ENCODE data around the gene LMNB1.
A peak's percentile ranks its signal among the peaks of the same experiment; 100 is the strongest.

LMNB1 gene

DNA sequence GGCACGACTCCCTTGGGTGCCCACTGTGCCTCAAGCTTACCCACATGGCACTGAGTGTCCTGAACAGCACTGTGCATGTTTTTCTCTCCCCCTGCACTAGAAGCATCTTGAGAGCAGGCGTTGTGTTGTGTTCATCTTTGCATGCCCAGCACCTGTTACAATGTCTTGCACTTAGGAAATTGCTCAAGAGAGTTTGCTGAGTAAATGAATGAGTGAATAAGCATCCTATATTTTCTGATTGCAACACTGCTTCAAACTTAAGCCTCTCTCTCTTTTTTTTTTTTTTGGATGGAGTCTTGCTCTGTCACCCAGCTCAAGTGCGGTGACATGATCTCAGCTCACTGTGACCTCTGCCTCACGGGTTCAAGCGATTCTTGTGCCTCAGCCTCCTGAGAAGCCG, 94.5 kb downstream of the LMNB1 start:
- H3K4me3 ChIP-seq (replicated peaks; ENCODE audit: insufficient read depth, low read length), result no peak overlapping the region
- DNase-seq (ENCODE audit: low read depth in 1 of 2, low spot score in 1 of 2), result peak in 1 of 2 experiments; percentile 33
- H3K27ac ChIP-seq (replicated peaks), result no peak overlapping the region
- TF ChIP-seq POLR2AphosphoS5 (IDR thresholded peaks at IDR 0.05; ENCODE audit: low read depth), result no peak
- TF ChIP-seq, protein P1, sequence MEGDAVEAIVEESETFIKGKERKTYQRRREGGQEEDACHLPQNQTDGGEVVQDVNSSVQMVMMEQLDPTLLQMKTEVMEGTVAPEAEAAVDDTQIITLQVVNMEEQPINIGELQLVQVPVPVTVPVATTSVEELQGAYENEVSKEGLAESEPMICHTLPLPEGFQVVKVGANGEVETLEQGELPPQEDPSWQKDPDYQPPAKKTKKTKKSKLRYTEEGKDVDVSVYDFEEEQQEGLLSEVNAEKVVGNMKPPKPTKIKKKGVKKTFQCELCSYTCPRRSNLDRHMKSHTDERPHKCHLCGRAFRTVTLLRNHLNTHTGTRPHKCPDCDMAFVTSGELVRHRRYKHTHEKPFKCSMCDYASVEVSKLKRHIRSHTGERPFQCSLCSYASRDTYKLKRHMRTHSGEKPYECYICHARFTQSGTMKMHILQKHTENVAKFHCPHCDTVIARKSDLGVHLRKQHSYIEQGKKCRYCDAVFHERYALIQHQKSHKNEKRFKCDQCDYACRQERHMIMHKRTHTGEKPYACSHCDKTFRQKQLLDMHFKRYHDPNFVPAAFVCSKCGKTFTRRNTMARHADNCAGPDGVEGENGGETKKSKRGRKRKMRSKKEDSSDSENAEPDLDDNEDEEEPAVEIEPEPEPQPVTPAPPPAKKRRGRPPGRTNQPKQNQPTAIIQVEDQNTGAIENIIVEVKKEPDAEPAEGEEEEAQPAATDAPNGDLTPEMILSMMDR (IDR thresholded peaks at IDR 0.05; ENCODE audit: insufficient read depth, low read length), result no peak
- TF ChIP-seq, protein P2, sequence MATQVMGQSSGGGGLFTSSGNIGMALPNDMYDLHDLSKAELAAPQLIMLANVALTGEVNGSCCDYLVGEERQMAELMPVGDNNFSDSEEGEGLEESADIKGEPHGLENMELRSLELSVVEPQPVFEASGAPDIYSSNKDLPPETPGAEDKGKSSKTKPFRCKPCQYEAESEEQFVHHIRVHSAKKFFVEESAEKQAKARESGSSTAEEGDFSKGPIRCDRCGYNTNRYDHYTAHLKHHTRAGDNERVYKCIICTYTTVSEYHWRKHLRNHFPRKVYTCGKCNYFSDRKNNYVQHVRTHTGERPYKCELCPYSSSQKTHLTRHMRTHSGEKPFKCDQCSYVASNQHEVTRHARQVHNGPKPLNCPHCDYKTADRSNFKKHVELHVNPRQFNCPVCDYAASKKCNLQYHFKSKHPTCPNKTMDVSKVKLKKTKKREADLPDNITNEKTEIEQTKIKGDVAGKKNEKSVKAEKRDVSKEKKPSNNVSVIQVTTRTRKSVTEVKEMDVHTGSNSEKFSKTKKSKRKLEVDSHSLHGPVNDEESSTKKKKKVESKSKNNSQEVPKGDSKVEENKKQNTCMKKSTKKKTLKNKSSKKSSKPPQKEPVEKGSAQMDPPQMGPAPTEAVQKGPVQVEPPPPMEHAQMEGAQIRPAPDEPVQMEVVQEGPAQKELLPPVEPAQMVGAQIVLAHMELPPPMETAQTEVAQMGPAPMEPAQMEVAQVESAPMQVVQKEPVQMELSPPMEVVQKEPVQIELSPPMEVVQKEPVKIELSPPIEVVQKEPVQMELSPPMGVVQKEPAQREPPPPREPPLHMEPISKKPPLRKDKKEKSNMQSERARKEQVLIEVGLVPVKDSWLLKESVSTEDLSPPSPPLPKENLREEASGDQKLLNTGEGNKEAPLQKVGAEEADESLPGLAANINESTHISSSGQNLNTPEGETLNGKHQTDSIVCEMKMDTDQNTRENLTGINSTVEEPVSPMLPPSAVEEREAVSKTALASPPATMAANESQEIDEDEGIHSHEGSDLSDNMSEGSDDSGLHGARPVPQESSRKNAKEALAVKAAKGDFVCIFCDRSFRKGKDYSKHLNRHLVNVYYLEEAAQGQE (IDR thresholded peaks at IDR 0.05; ENCODE audit: insufficient replicate concordance, low read depth), result no peak
- TF ChIP-seq GABPA (IDR thresholded peaks at IDR 0.05; ENCODE audit: low read depth), result no peak
- TF ChIP-seq SPI1 (IDR thresholded peaks at IDR 0.05; ENCODE audit: borderline replicate concordance, low read depth), result no peak
- H3K27me3 ChIP-seq (ENCODE audit: insufficient read depth, poor library complexity, severe bottlenecking), result no peaks in the 10 kb centered on the region

DNA sequence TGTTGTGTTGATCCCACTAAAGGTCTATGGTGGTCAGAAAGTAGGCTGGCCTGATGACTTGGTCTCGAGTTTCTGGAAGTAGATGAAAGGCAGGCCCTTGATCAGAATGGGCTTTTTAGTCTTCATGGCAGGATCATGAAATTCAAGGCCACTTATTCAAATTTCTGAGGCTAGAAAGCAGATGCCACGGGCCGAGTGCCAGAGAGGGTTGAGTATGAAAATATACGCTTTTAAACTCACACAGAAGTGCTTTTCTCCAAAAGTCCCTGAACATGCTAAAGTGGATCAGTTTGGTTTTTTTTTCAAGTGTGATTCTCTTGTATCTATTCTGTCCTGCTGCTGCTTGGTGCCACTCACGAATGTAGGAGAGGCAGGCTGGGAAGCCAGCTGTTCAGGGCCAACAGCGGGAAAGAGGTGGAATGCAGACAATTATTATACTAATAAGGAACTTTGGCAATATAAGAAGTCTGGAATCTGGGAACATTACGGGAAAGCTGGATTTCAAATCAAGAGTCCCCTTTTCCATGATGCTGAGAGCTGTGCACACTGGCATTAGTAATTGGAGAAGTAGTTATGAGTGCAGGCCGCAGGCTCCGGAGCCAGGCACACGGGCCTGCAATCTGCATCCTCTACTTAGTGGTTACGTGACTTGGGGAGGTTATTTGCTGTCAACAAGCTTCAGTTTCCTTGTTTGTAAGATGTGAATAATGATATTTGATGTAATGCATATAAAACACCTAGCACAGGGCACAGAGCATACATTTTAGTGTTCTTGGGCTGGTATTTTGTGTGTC, 95.8 kb downstream of the LMNB1 start:
- H3K4me3 ChIP-seq (replicated peaks; ENCODE audit: insufficient read depth, low read length), result no peak overlapping the region
- TF ChIP-seq, protein P1 (IDR thresholded peaks at IDR 0.05; ENCODE audit: insufficient read depth, low read length), result no peak
- no peak for TF ChIP-seq POLR2AphosphoS5 (IDR thresholded peaks at IDR 0.05; ENCODE audit: low read depth)
- TF ChIP-seq GABPA (IDR thresholded peaks at IDR 0.05; ENCODE audit: low read depth), result no peak
- TF ChIP-seq, protein P2 (IDR thresholded peaks at IDR 0.05; ENCODE audit: insufficient replicate concordance, low read depth), result no peak
- TF ChIP-seq SPI1 (IDR thresholded peaks at IDR 0.05; ENCODE audit: borderline replicate concordance, low read depth), result no peak

DNA sequence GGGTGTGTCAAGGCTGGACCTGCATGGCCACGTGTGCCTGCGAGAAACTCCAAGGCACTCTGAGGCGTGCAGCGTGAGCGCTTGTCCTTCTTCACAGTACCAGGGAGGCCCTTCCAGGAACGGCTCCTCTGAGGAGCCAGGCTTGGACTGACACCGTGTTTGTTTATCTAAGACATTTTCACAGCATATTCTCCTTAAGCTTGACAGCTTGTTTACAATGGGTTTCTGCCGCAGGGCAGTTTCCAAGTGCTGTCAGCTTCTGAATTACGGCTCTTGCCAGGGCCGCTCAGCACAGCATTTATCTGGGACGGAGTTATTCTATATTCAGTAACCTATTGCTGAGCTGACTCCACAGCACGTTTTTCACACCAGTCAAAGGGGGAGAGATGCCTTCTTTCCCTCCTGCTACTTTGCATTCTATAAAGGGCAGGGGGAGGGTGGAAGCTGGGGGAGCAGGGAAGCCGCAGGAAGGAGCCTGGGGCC, 98.4 kb downstream of the LMNB1 start:
- TF ChIP-seq SPI1 (IDR thresholded peaks at IDR 0.05; ENCODE audit: borderline replicate concordance, low read depth) (no peak), POLR2AphosphoS5 (IDR thresholded peaks at IDR 0.05; ENCODE audit: low read depth) (no peak), GABPA (IDR thresholded peaks at IDR 0.05; ENCODE audit: low read depth) (no peak)
- TF ChIP-seq, protein P2 (IDR thresholded peaks at IDR 0.05; ENCODE audit: insufficient replicate concordance, low read depth), result no peak
- TF ChIP-seq, protein P1 (IDR thresholded peaks at IDR 0.05; ENCODE audit: insufficient read depth, low read length), result no peak
- Histone ChIP-seq H3K4me3 (replicated peaks; ENCODE audit: insufficient read depth, low read length) (no peak overlapping the region), H3K27ac (replicated peaks) (no peak overlapping the region), H3K27me3 (ENCODE audit: insufficient read depth, poor library complexity, severe bottlenecking) (no peaks in the 10 kb centered on the region)
- no peak for DNase-seq (ENCODE audit: low read depth in 1 of 2, low spot score in 1 of 2)

More for the DNA sequence above, 95.8 kb downstream of the LMNB1 start:
- no peak overlapping the region for H3K27ac ChIP-seq (replicated peaks)
- H3K27me3 ChIP-seq (ENCODE audit: insufficient read depth, poor library complexity, severe bottlenecking), result no peaks in the 10 kb centered on the region
- no peak for DNase-seq (ENCODE audit: low read depth in 1 of 2, low spot score in 1 of 2)
